Astrocyte (in vitro differentiated cells and primary cell): ENCODE results near the gene TCEA2. TPM values are rescaled to one million over a fixed set of nuclear protein-coding genes. Genes with fewer than 3 reads are reported as not detected.

Experiments used
- DNase-seq: peaks from one replicate; pipeline ENCODE4 v3.0.0-alpha.2; 2010; ENCODE audit warnings: low read depth
- FAIRE-seq: peaks from 2 replicates; lab custom pipeline; 2011; peaks lifted over from hg19 to GRCh38; lab: Jason Lieb, UNC
- H2AFZ ChIP-seq: 2 replicates; pipeline ENCODE4 v1.6.0; 2012; ENCODE audit warnings: low read depth, low read length, inconsistent platforms
- H3K27ac ChIP-seq: 2 replicates; pipeline ENCODE4 v1.5.1; 2011; ENCODE audit warnings: low read depth, low read length, inconsistent platforms
- H3K27me3 ChIP-seq: 2 replicates; pipeline ENCODE4 v1.6.0; 2011; ENCODE audit warnings: low read length, inconsistent platforms; ENCODE audit not compliant: insufficient read depth
- H3K36me3 ChIP-seq: 2 replicates; pipeline ENCODE4 v1.5.1; 2011; ENCODE audit warnings: low read length, inconsistent platforms; ENCODE audit not compliant: insufficient read depth
- H3K4me1 ChIP-seq: 2 replicates; pipeline ENCODE4 v1.5.1; 2011; ENCODE audit warnings: low read length, inconsistent platforms; ENCODE audit not compliant: insufficient read depth
- H3K4me2 ChIP-seq: 2 replicates; pipeline ENCODE4 v1.6.0; 2012; ENCODE audit warnings: low read length, inconsistent platforms
- H3K4me3 ChIP-seq: 2 replicates; pipeline ENCODE4 v1.5.1; 2011; ENCODE audit warnings: low read depth, mild to moderate bottlenecking, low read length, inconsistent platforms; ENCODE audit not compliant: insufficient read depth
- H3K79me2 ChIP-seq: 2 replicates; pipeline ENCODE4 v1.6.0; 2012; ENCODE audit warnings: mild to moderate bottlenecking, low read length, inconsistent platforms; ENCODE audit not compliant: insufficient read depth
- H3K9ac ChIP-seq: 2 replicates; pipeline ENCODE4 v1.6.0; 2012; ENCODE audit warnings: mild to moderate bottlenecking, low read length, inconsistent platforms
- H3K9me3 ChIP-seq: 2 replicates; pipeline ENCODE4 v1.5.1; 2012; ENCODE audit warnings: low read depth, mild to moderate bottlenecking, low read length, inconsistent platforms; ENCODE audit not compliant: insufficient read depth
- H4K20me1 ChIP-seq: 2 replicates; pipeline ENCODE4 v1.6.0; 2012; ENCODE audit warnings: low read length, inconsistent platforms; ENCODE audit not compliant: insufficient read depth
- H3K27ac Mint-ChIP-seq: one replicate; pipeline ENCODE4 v1.8.0; 2021; ENCODE audit warnings: mild to moderate bottlenecking, mixed read lengths; ENCODE audit not compliant: unreplicated experiment
- H3K27me3 Mint-ChIP-seq: one replicate; pipeline ENCODE4 v1.8.0; 2021; ENCODE audit warnings: low read depth, mixed read lengths; ENCODE audit not compliant: unreplicated experiment
- H3K36me3 Mint-ChIP-seq: one replicate; pipeline ENCODE4 v1.8.0; 2021; ENCODE audit warnings: low read depth, mixed read lengths; ENCODE audit not compliant: unreplicated experiment
- H3K4me1 Mint-ChIP-seq: one replicate; pipeline ENCODE4 v1.8.0; 2021; ENCODE audit warnings: low read depth, mixed read lengths; ENCODE audit not compliant: unreplicated experiment
- H3K4me3 Mint-ChIP-seq: one replicate; pipeline ENCODE4 v1.8.0; 2021; ENCODE audit warnings: mild to moderate bottlenecking, moderate library complexity, mixed read lengths; ENCODE audit not compliant: unreplicated experiment
- H3K9me3 Mint-ChIP-seq: one replicate; pipeline ENCODE4 v1.8.0; 2021; ENCODE audit warnings: mild to moderate bottlenecking, mixed read lengths; ENCODE audit not compliant: unreplicated experiment
- CTCF ChIP-seq: IDR thresholded peaks from 2 replicates; pipeline ENCODE4 v1.5.1; 2011; ENCODE audit warnings: low read depth, mild to moderate bottlenecking, inconsistent platforms, low read length, moderate library complexity; ENCODE audit not compliant: insufficient read depth
- EZH2 ChIP-seq: IDR thresholded peaks from 2 replicates; pipeline ENCODE4 v1.6.1; 2012; ENCODE audit warnings: mild to moderate bottlenecking, low read length, inconsistent platforms; ENCODE audit not compliant: insufficient read depth
- total RNA-seq: library from RNA; stranded (reverse); gene quantifications from 2 replicates; pipeline ENCODE4 v1.2.1, GENCODE V29; 2021

TCEA2 gene
- total RNA-seq, 1 donor from 2014 or later: 53.1 TPM

- peaks cover 14% of the 10 kb centered on the region for H3K27me3 Mint-ChIP-seq
- no peaks in the 10 kb centered on the region for H3K9me3 ChIP-seq
- H2AFZ ChIP-seq: no peak overlapping the region
- peaks cover 35% of the 10 kb centered on the region for H3K27me3 ChIP-seq
- no peaks in the 10 kb centered on the region for H3K36me3 ChIP-seq
- H3K27ac Mint-ChIP-seq: peak overlapping the region; percentile 26
- no peak overlapping the region for H3K4me3 Mint-ChIP-seq
- no peak overlapping the region for H3K9ac ChIP-seq
- H3K27ac ChIP-seq: no peak overlapping the region
- no peak for DNase-seq
- no peak overlapping the region for H3K4me3 ChIP-seq
- H3K4me2 ChIP-seq: no peak overlapping the region
- H4K20me1 ChIP-seq: peaks cover 32% of the 10 kb centered on the region
- FAIRE-seq: no peak
- H3K9me3 Mint-ChIP-seq: peaks cover 2% of the 10 kb centered on the region
- peaks cover 7% of the 10 kb centered on the region for H3K4me1 Mint-ChIP-seq
- no peaks in the 10 kb centered on the region for H3K79me2 ChIP-seq
- TF ChIP-seq CTCF (no peak), EZH2 (peak; percentile 63)
- peaks cover 3% of the 10 kb centered on the region for H3K4me1 ChIP-seq
- peaks cover 9% of the 10 kb centered on the region for H3K36me3 Mint-ChIP-seq
Observed at GRCh38 chr20:64037498-64038213, 25.3 kb upstream of the TCEA2 start.

- Histone ChIP-seq H3K27me3 (peaks cover 35% of the 10 kb centered on the region), H3K9ac (no peak overlapping the region), H3K79me2 (no peaks in the 10 kb centered on the region), H3K4me1 (peaks cover 3% of the 10 kb centered on the region), H3K36me3 (no peaks in the 10 kb centered on the region), H3K9me3 (no peaks in the 10 kb centered on the region), H3K4me3 (no peak overlapping the region), H3K27ac (no peak overlapping the region), H3K4me2 (peak overlapping the region; percentile 80), H4K20me1 (peaks cover 32% of the 10 kb centered on the region), H2AFZ (no peak overlapping the region)
- peaks cover 7% of the 10 kb centered on the region for H3K4me1 Mint-ChIP-seq
- peaks cover 2% of the 10 kb centered on the region for H3K9me3 Mint-ChIP-seq
- H3K36me3 Mint-ChIP-seq: peaks cover 9% of the 10 kb centered on the region
- peaks cover 15% of the 10 kb centered on the region for H3K27me3 Mint-ChIP-seq
- H3K4me3 Mint-ChIP-seq: no peak overlapping the region
- no peak overlapping the region for H3K27ac Mint-ChIP-seq
- TF ChIP-seq EZH2 (peak; percentile 66), CTCF (no peak)
- no peak for FAIRE-seq
- DNase-seq: no peak
Observed at GRCh38 chr20:64038224-64038564, 24.8 kb upstream of the TCEA2 start.

GRCh38 chr20:64038565-64039292, 24.3 kb upstream of the TCEA2 start:
- no peak overlapping the region for H3K9ac ChIP-seq
- H3K9me3 Mint-ChIP-seq: peaks cover 2% of the 10 kb centered on the region
- peak overlapping the region; percentile 80 for H3K4me2 ChIP-seq
- peaks cover 32% of the 10 kb centered on the region for H4K20me1 ChIP-seq
- TF ChIP-seq EZH2 (no peak), CTCF (no peak)
- H3K9me3 ChIP-seq: no peaks in the 10 kb centered on the region
- H3K4me1 Mint-ChIP-seq: peaks cover 7% of the 10 kb centered on the region
- H3K4me3 ChIP-seq: peak overlapping the region; percentile 39
- peaks cover 39% of the 10 kb centered on the region for H3K27me3 ChIP-seq
- peak overlapping the region; percentile 60 for H2AFZ ChIP-seq
- H3K36me3 ChIP-seq: no peaks in the 10 kb centered on the region
- FAIRE-seq: no peak
- no peak overlapping the region for H3K27ac Mint-ChIP-seq
- peaks cover 20% of the 10 kb centered on the region for H3K27me3 Mint-ChIP-seq
- DNase-seq: peak; percentile 69
- H3K4me3 Mint-ChIP-seq: peak overlapping the region; percentile 57
- no peak overlapping the region for H3K27ac ChIP-seq
- H3K4me1 ChIP-seq: peaks cover 3% of the 10 kb centered on the region
- peaks cover 4% of the 10 kb centered on the region for H3K36me3 Mint-ChIP-seq
- H3K79me2 ChIP-seq: no peaks in the 10 kb centered on the region
